ENCODE data around the gene CARD10. TPM values are rescaled to one million over a fixed set of nuclear protein-coding genes. Genes with fewer than 3 reads are reported as not detected.
A peak's percentile ranks its signal among the peaks of the same experiment; 100 is the strongest.

Gene CARD10
- total RNA-seq, 2 donors from 2014 or later = 0.12 to 0.31 TPM

- DNase-seq = no peak
- H3K4me3 Mint-ChIP-seq = no peak overlapping the region
Measured at GRCh38 chr22:37489983-37490382, 29.2 kb downstream of the CARD10 start.

GRCh38 chr22:37488337-37489135 lies 30.7 kb downstream of the CARD10 start:
- Mint-ChIP-seq H3K36me3 (ENCODE audit: low read depth) (no peaks in the 10 kb centered on the region), H3K27ac (peak overlapping the region; percentile 96), H3K4me3 (peak overlapping the region; percentile 52), H3K27me3 (no peaks in the 10 kb centered on the region), H3K4me1 (peaks cover 58% of the 10 kb centered on the region)
- ATAC-seq = no peak
- DNase-seq = no peak
- H3K9me3 ChIP-seq (ENCODE audit: control insufficient read depth, low read length, poor library complexity, severe bottlenecking) = no peaks in the 10 kb centered on the region

More at GRCh38 chr22:37489983-37490382, 29.2 kb downstream of the CARD10 start:
- Mint-ChIP-seq H3K36me3 (ENCODE audit: low read depth) (no peaks in the 10 kb centered on the region), H3K27me3 (no peaks in the 10 kb centered on the region), H3K4me1 (peaks cover 49% of the 10 kb centered on the region), H3K27ac (peak overlapping the region; percentile 54)
- ATAC-seq = no peak
- H3K9me3 ChIP-seq (ENCODE audit: control insufficient read depth, low read length, poor library complexity, severe bottlenecking) = no peaks in the 10 kb centered on the region

GRCh38 chr22:37487571-37487970 lies 31.6 kb downstream of the CARD10 start:
- H3K4me1 Mint-ChIP-seq = peaks cover 58% of the 10 kb centered on the region
- no peaks in the 10 kb centered on the region for H3K36me3 Mint-ChIP-seq (ENCODE audit: low read depth)
- H3K27ac Mint-ChIP-seq = peak overlapping the region; percentile 96
- H3K27me3 Mint-ChIP-seq = no peaks in the 10 kb centered on the region
- DNase-seq = no peak
- H3K4me3 Mint-ChIP-seq = peak overlapping the region; percentile 96
- H3K9me3 ChIP-seq (ENCODE audit: control insufficient read depth, low read length, poor library complexity, severe bottlenecking) = no peaks in the 10 kb centered on the region
- no peak for ATAC-seq

- DNase-seq (no peak), ATAC-seq (no peak)
- Mint-ChIP-seq H3K27ac (peak overlapping the region; percentile 96), H3K27me3 (no peaks in the 10 kb centered on the region), H3K36me3 (ENCODE audit: low read depth) (no peaks in the 10 kb centered on the region), H3K4me1 (peaks cover 62% of the 10 kb centered on the region), H3K4me3 (peak overlapping the region; percentile 96)
- H3K9me3 ChIP-seq (ENCODE audit: control insufficient read depth, low read length, poor library complexity, severe bottlenecking) = no peaks in the 10 kb centered on the region
Measured at GRCh38 chr22:37487129-37487528, 32.1 kb downstream of the CARD10 start.

- H3K4me3 Mint-ChIP-seq = peak within 1 kb of the TSS; percentile 96
Measured at GRCh38 chr22:37486224-37486845, 32.9 kb downstream of the CARD10 start, which contains the start of gene MFNG. Gene MFNG, minus strand, starts transcription at chr22:37486384. Its CDS starts 207 bp downstream, at chr22:37486177.

GRCh38 chr22:37485395-37486223 lies 33.6 kb downstream of the CARD10 start:
- no peaks in the 10 kb centered on the region for H3K9me3 ChIP-seq (ENCODE audit: control insufficient read depth, low read length, poor library complexity, severe bottlenecking)
- DNase-seq (no peak), ATAC-seq (peak; percentile 1)
- Mint-ChIP-seq H3K27me3 (no peaks in the 10 kb centered on the region), H3K27ac (peak overlapping the region; percentile 95), H3K4me1 (peaks cover 66% of the 10 kb centered on the region), H3K36me3 (ENCODE audit: low read depth) (peaks cover 3% of the 10 kb centered on the region), H3K4me3 (peak overlapping the region; percentile 96)

More at GRCh38 chr22:37486224-37486845, 32.9 kb downstream of the CARD10 start, which contains the start of gene MFNG:
- peak; percentile 59 to 67 (median 64) for DNase-seq
- peak; percentile 66 for ATAC-seq
- no peaks in the 10 kb centered on the region for H3K9me3 ChIP-seq (ENCODE audit: control insufficient read depth, low read length, poor library complexity, severe bottlenecking)
- Mint-ChIP-seq H3K27ac (peak within 1 kb of the TSS; percentile 96), H3K36me3 (ENCODE audit: low read depth) (no peaks in the 10 kb centered on the region), H3K4me1 (peaks cover 64% of the 10 kb centered on the region), H3K27me3 (no peaks in the 10 kb centered on the region)

GRCh38 chr22:37484480-37485394 lies 34.5 kb downstream of the CARD10 start:
- ATAC-seq (peak; percentile 75), DNase-seq (peak; percentile 53 to 69 (median 59))
- Mint-ChIP-seq H3K36me3 (ENCODE audit: low read depth) (peaks cover 3% of the 10 kb centered on the region), H3K4me1 (peaks cover 58% of the 10 kb centered on the region), H3K4me3 (peak overlapping the region; percentile 96), H3K27ac (peak overlapping the region; percentile 95), H3K27me3 (no peaks in the 10 kb centered on the region)
- no peaks in the 10 kb centered on the region for H3K9me3 ChIP-seq (ENCODE audit: control insufficient read depth, low read length, poor library complexity, severe bottlenecking)

GRCh38 chr22:37483050-37483449 lies 36.2 kb downstream of the CARD10 start:
- peak overlapping the region; percentile 96 for H3K4me3 Mint-ChIP-seq
- ATAC-seq (no peak), DNase-seq (no peak)
- peaks cover 3% of the 10 kb centered on the region for H3K36me3 Mint-ChIP-seq (ENCODE audit: low read depth)
- peak overlapping the region; percentile 95 for H3K27ac Mint-ChIP-seq
- no peaks in the 10 kb centered on the region for H3K27me3 Mint-ChIP-seq
- H3K9me3 ChIP-seq (ENCODE audit: control insufficient read depth, low read length, poor library complexity, severe bottlenecking) = no peaks in the 10 kb centered on the region
- H3K4me1 Mint-ChIP-seq = peaks cover 51% of the 10 kb centered on the region

- Mint-ChIP-seq H3K27ac (peak overlapping the region; percentile 95), H3K36me3 (ENCODE audit: low read depth) (peaks cover 3% of the 10 kb centered on the region), H3K4me1 (peaks cover 47% of the 10 kb centered on the region), H3K27me3 (no peaks in the 10 kb centered on the region), H3K4me3 (peak overlapping the region; percentile 57)
- ATAC-seq (no peak), DNase-seq (no peak)
- H3K9me3 ChIP-seq (ENCODE audit: control insufficient read depth, low read length, poor library complexity, severe bottlenecking) = no peaks in the 10 kb centered on the region
Measured at GRCh38 chr22:37482244-37482643, 37.0 kb downstream of the CARD10 start.

GRCh38 chr22:37481347-37481907 lies 37.8 kb downstream of the CARD10 start:
- Mint-ChIP-seq H3K4me1 (peaks cover 39% of the 10 kb centered on the region), H3K4me3 (peak overlapping the region; percentile 71), H3K27ac (peak overlapping the region; percentile 95), H3K27me3 (no peaks in the 10 kb centered on the region), H3K36me3 (ENCODE audit: low read depth) (peaks cover 3% of the 10 kb centered on the region)
- H3K9me3 ChIP-seq (ENCODE audit: control insufficient read depth, low read length, poor library complexity, severe bottlenecking) = no peaks in the 10 kb centered on the region
- DNase-seq (no peak), ATAC-seq (no peak)

GRCh38 chr22:37480387-37481346 lies 38.5 kb downstream of the CARD10 start:
- Mint-ChIP-seq H3K36me3 (ENCODE audit: low read depth) (peaks cover 3% of the 10 kb centered on the region), H3K4me3 (peak overlapping the region; percentile 71)

More at GRCh38 chr22:37480387-37481346, 38.5 kb downstream of the CARD10 start:
- Mint-ChIP-seq H3K27ac (peak overlapping the region; percentile 95), H3K4me1 (peaks cover 40% of the 10 kb centered on the region), H3K27me3 (no peaks in the 10 kb centered on the region)
- ATAC-seq = no peak
- DNase-seq = no peak
- no peaks in the 10 kb centered on the region for H3K9me3 ChIP-seq (ENCODE audit: control insufficient read depth, low read length, poor library complexity, severe bottlenecking)

Measured in T-helper 17 cell (primary cell).